Measurements from ENCODE around the gene NFIB. TPM values are rescaled to one million over a fixed set of nuclear protein-coding genes. Genes with fewer than 3 reads are reported as not detected.

Gene NFIB
- total and polyA plus RNA-seq, 2 of the 4 experiments (the other 2 are of a cell fraction): 1.4 to 2.0 TPM

- in situ Hi-C loops (cut with MboI; ENCODE audit: low sequenced_read_pairs): no loop called here
- Histone ChIP-seq H2BK15ac (ENCODE audit: low read depth, low read length) (no peak overlapping the region), H3K4me1 (ENCODE audit: control insufficient read depth, insufficient read depth, low read length) (no peaks in the 10 kb centered on the region), H3K9me3 (ENCODE audit: control insufficient read depth, insufficient read depth, low read length) (no peaks in the 10 kb centered on the region), H3K27me3 (ENCODE audit: control insufficient read depth, insufficient read depth, low read length) (peaks cover 48% of the 10 kb centered on the region), H3K14ac (replicated peaks; ENCODE audit: low read depth, low read length) (no peak overlapping the region), H2AK9ac (replicated peaks; ENCODE audit: low read depth, low read length, poor library complexity) (no peak overlapping the region), H3K23ac (ENCODE audit: low read depth, low read length) (no peak overlapping the region), H3K36me3 (ENCODE audit: control insufficient read depth, insufficient read depth, low read length) (no peaks in the 10 kb centered on the region), H2BK120ac (ENCODE audit: low read depth, low read length) (no peak overlapping the region), H3K4me2 (ENCODE audit: low read depth, low read length) (no peak overlapping the region), H2BK5ac (ENCODE audit: low read depth, low read length, poor library complexity, severe bottlenecking) (no peak overlapping the region), H3K4ac (ENCODE audit: low read depth, low read length) (no peak overlapping the region), H3K27ac (ENCODE audit: insufficient read depth, low read length) (no peak overlapping the region), H2AK5ac (ENCODE audit: low read depth, low read length) (no peak overlapping the region), H3K18ac (ENCODE audit: low read depth, low read length) (no peak overlapping the region), H3K9me1 (ENCODE audit: insufficient read depth, low read length) (no peaks in the 10 kb centered on the region), H3K56ac (ENCODE audit: extremely low read depth, insufficient read depth, low read length) (no peak overlapping the region), H2AFZ (replicated peaks; ENCODE audit: low read length, poor library complexity) (no peak overlapping the region), H3K9ac (ENCODE audit: low read depth, low read length) (no peak overlapping the region), H4K91ac (ENCODE audit: insufficient read depth, low read depth, low read length) (no peak overlapping the region), H4K20me1 (ENCODE audit: insufficient read depth, low read length) (no peaks in the 10 kb centered on the region), H2BK20ac (ENCODE audit: low read depth, low read length) (no peak overlapping the region), H3K79me1 (ENCODE audit: low read depth in 1 of 2, low read length in 2 of 2) (no peaks in the 10 kb centered on the region), H4K8ac (ENCODE audit: low read depth in 2 of 2, low read length in 2 of 2) (no peak overlapping the region), H4K5ac (ENCODE audit: low read depth, low read length) (no peak overlapping the region), H3K4me3 (ENCODE audit: insufficient read depth, low read depth, low read length) (no peak overlapping the region)
- no peak for DNase-seq
- no peak for TF ChIP-seq RAD21 (IDR thresholded peaks at IDR 0.05; ENCODE audit: low read length)
- TF ChIP-seq MAFK (IDR thresholded peaks at IDR 0.05; ENCODE audit: low read depth, low read length): no peak
- TF ChIP-seq MXI1 (IDR thresholded peaks at IDR 0.05; ENCODE audit: borderline replicate concordance, low read depth, low read length): no peak
- no peak for TF ChIP-seq CHD1 (IDR thresholded peaks at IDR 0.05; ENCODE audit: low read depth, low read length)
- no peak for TF ChIP-seq NFE2L2 (IDR thresholded peaks at IDR 0.05; ENCODE audit: low read depth, low read length)
- no peak for TF ChIP-seq POLR2A (IDR thresholded peaks at IDR 0.05; ENCODE audit: low read depth, low read length)
- no peak for TF ChIP-seq CEBPB (IDR thresholded peaks at IDR 0.05; ENCODE audit: low read depth, low read length)
- no peak for TF ChIP-seq CTCF (conservative IDR thresholded peaks at IDR 0.05; ENCODE audit: low read depth, low read length)
- no peak for TF ChIP-seq ELK1 (IDR thresholded peaks at IDR 0.05; ENCODE audit: borderline replicate concordance, low read depth, low read length)
- no peak for TF ChIP-seq BHLHE40 (IDR thresholded peaks at IDR 0.05; ENCODE audit: low read depth, low read length)
- TF ChIP-seq SMC3 (IDR thresholded peaks at IDR 0.05; ENCODE audit: low read depth, low read length): no peak
- TF ChIP-seq RFX5 (IDR thresholded peaks at IDR 0.05; ENCODE audit: low read depth, low read length): no peak
- TF ChIP-seq RCOR1 (IDR thresholded peaks at IDR 0.05; ENCODE audit: insufficient replicate concordance, low read length): no peak
- TF ChIP-seq USF2 (IDR thresholded peaks at IDR 0.05; ENCODE audit: low read depth, low read length): no peak
- no peak for TF ChIP-seq MAZ (IDR thresholded peaks at IDR 0.05; ENCODE audit: borderline replicate concordance, low read depth, low read length)
- TF ChIP-seq FOS (IDR thresholded peaks at IDR 0.05; ENCODE audit: low read depth, low read length): no peak
- 40% methylated on average over 1 of the region's 3 CpGs; no CpG with 5 or more reads in 1 of the 2 experiments for WGBS, 2 experiments (ENCODE audit: extremely low coverage in 2 of 2, insufficient read length in 1 of 2)
- intact Hi-C loops (cut with micrococcal nuclease): no loop called here
- CTCF ChIA-PET: no interaction called here
- ATAC-seq (ENCODE audit: low read depth): no peak
- POLR2A ChIA-PET (ENCODE audit: unreplicated experiment): no interaction called here
- no TSS peak for BruUV-seq (replicated peaks)
- dilution Hi-C loops (cut with HindIII; ENCODE audit: low sequenced_read_pairs, unreplicated experiment): no loop called here
Measured at GRCh38 chr9:14331120-14331519, 17.2 kb upstream of the NFIB start.
